Measurements from ENCODE around the gene HSD17B12.

DNA sequence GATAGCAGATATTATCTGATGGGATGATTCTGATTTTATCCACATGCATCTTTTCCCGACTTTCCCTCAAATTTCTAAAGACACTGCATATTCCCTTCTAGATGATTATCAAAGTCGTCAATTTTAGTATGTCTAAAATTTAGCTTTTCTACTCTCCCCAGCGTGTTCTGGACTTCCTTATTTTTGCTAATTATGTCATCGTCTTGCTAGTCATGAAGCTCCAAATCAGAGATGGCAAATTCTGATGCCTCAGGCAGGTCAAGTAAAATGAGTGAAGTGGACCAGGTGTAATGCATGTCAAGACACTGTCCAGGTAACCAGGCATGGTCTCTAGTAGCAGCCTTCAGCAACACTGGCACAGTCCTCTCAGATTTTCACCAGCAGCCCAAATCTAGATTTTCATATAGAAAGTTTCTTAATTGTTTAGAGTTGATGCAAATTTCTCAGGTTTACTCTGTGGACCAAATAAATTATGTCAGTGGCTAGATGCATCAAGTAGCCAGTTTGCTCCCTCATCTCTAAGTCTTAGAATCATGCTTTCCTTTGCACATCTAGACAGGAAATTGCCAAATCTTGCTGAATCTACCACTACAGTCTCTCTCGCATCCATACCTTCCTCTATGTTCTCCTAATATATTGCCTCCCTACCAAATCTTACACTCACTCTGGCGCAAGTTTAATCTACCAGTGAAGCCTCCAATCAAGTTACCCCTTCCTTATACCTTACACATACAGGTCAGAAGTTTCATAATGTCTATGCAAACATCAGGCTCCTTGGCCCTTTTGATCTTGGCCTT, 10.6 kb downstream of the HSD17B12 start:
- TF ChIP-seq, protein P1, sequence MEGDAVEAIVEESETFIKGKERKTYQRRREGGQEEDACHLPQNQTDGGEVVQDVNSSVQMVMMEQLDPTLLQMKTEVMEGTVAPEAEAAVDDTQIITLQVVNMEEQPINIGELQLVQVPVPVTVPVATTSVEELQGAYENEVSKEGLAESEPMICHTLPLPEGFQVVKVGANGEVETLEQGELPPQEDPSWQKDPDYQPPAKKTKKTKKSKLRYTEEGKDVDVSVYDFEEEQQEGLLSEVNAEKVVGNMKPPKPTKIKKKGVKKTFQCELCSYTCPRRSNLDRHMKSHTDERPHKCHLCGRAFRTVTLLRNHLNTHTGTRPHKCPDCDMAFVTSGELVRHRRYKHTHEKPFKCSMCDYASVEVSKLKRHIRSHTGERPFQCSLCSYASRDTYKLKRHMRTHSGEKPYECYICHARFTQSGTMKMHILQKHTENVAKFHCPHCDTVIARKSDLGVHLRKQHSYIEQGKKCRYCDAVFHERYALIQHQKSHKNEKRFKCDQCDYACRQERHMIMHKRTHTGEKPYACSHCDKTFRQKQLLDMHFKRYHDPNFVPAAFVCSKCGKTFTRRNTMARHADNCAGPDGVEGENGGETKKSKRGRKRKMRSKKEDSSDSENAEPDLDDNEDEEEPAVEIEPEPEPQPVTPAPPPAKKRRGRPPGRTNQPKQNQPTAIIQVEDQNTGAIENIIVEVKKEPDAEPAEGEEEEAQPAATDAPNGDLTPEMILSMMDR (conservative IDR thresholded peaks at IDR 0.05) = no peak
- no peak for TF ChIP-seq ZFX (IDR thresholded peaks at IDR 0.05)

Data from C4-2B (cell line).